GM23338 (cell line): ENCODE results near the gene SKIC8. TPM values are rescaled to one million over a fixed set of nuclear protein-coding genes. Genes with fewer than 3 reads are reported as not detected.

Experiments used
- ATAC-seq: fragments of 200-7000 bp; cut with Tn5 transposase; 3 replicates; pipeline ENCODE4 v1.9.1; 2020
- DNase-seq: peaks from one replicate; pipeline ENCODE4 v3.0.0-alpha.2; 2015; ENCODE audit warnings: low spot score
- H2AFZ ChIP-seq: fragments of 200-600 bp; sonication (generic); 2 replicates; pipeline ENCODE4 v1.8.0; 2016; ENCODE audit warnings: antibody characterized with exemption, mild to moderate bottlenecking, moderate library complexity
- H3F3A ChIP-seq: fragments of 200-600 bp; sonication (generic); replicated peaks from 2 replicates; pipeline ENCODE4 v1.8.0; 2017; ENCODE audit warnings: antibody characterized with exemption, mixed run types, low read depth
- H3K27ac ChIP-seq: fragments of 200-600 bp; sonication (generic); 2 replicates; pipeline ENCODE4 v1.6.1; 2016; ENCODE audit warnings: low read depth
- H3K27me3 ChIP-seq: fragments of 200-600 bp; sonication (generic); 2 replicates; pipeline ENCODE4 v1.8.0; 2016; ENCODE audit warnings: mild to moderate bottlenecking, mixed run types, moderate library complexity; ENCODE audit not compliant: insufficient read depth
- H3K36me3 ChIP-seq: fragments of 200-600 bp; sonication (generic); 2 replicates; pipeline ENCODE4 v1.8.0; 2016; ENCODE audit warnings: mild to moderate bottlenecking; ENCODE audit not compliant: insufficient read depth
- H3K4me1 ChIP-seq: fragments of 200-600 bp; sonication (generic); 2 replicates; pipeline ENCODE4 v1.8.0; 2016; ENCODE audit warnings: mild to moderate bottlenecking, moderate library complexity; ENCODE audit not compliant: insufficient read depth
- H3K4me2 ChIP-seq: fragments of 200-600 bp; sonication (generic); 2 replicates; pipeline ENCODE4 v1.7.1; 2017; ENCODE audit warnings: mixed run types
- H3K4me3 ChIP-seq: fragments of 200-600 bp; sonication (generic); 2 replicates; pipeline ENCODE4 v1.6.1; 2016; ENCODE audit warnings: mixed run types
- H3K79me2 ChIP-seq: fragments of 200-600 bp; sonication (generic); replicated peaks from 2 replicates; pipeline ENCODE4 v1.8.0; 2017; ENCODE audit warnings: mild to moderate bottlenecking; ENCODE audit not compliant: insufficient read depth
- H3K9me2 ChIP-seq: fragments of 200-600 bp; sonication (generic); 2 replicates; pipeline ENCODE4 v1.8.0; 2017; ENCODE audit not compliant: insufficient read depth
- H4K20me1 ChIP-seq: fragments of 200-600 bp; sonication (generic); replicated peaks from 2 replicates; pipeline ENCODE4 v1.8.0; 2017; ENCODE audit warnings: mild to moderate bottlenecking; ENCODE audit not compliant: insufficient read depth
- H3K27ac Mint-ChIP-seq: 2 replicates; pipeline ENCODE4 v1.8.0; 2020; ENCODE audit warnings: inconsistent platforms, mild to moderate bottlenecking, moderate library complexity, mixed read lengths
- H3K27me3 Mint-ChIP-seq: 3 replicates; pipeline ENCODE4 v1.8.0; 2022; ENCODE audit warnings: low read depth, mild to moderate bottlenecking, moderate library complexity, mixed read lengths, inconsistent platforms; ENCODE audit not compliant: insufficient read depth, poor library complexity
- H3K36me3 Mint-ChIP-seq: 3 replicates; pipeline ENCODE4 v1.8.0; 2021; ENCODE audit warnings: low read depth, mild to moderate bottlenecking, inconsistent platforms, moderate library complexity, mixed read lengths
- H3K4me1 Mint-ChIP-seq: 3 replicates; pipeline ENCODE4 v1.8.0; 2020; ENCODE audit warnings: mild to moderate bottlenecking, inconsistent platforms, mixed read lengths
- H3K4me3 Mint-ChIP-seq: 3 replicates; pipeline ENCODE4 v1.8.0; 2021; ENCODE audit warnings: moderate library complexity, mild to moderate bottlenecking, inconsistent platforms, mixed read lengths
- H3K9me3 Mint-ChIP-seq: 3 replicates; pipeline ENCODE4 v1.8.0; 2020; ENCODE audit warnings: moderate library complexity, mild to moderate bottlenecking, inconsistent platforms, mixed read lengths
- CREB1 ChIP-seq: fragments of 250-450 bp; sonication (Bioruptor Pico); IDR thresholded peaks from 2 replicates; pipeline ENCODE4 v1.5.0; 2020; ENCODE audit warnings: low read depth, mild to moderate bottlenecking, moderate library complexity
- CTCF ChIP-seq, 2 experiments: fragments of 200-600 bp in 1 of 2; sonication (generic) in 1 of 2; conservative IDR thresholded peaks; 2 replicates each; pipeline versions ENCODE4 v1.5.1 to v1.6.1; 2016 to 2017; ENCODE audit warnings: antibody characterized with exemption in 2 of 2, low read depth in 2 of 2, mild to moderate bottlenecking in 2 of 2, moderate library complexity in 1 of 2
- ETS1 ChIP-seq: IDR thresholded peaks from 2 replicates; pipeline ENCODE4 v1.6.1; 2016; ENCODE audit warnings: antibody characterized with exemption
- EZH2 ChIP-seq: fragments of 200-600 bp; sonication (generic); IDR thresholded peaks from one replicate; pipeline ENCODE4 v1.8.0; 2017; ENCODE audit warnings: antibody characterized with exemption, mild to moderate bottlenecking, low read depth; ENCODE audit not compliant: unreplicated experiment
- EZH2phosphoT487 ChIP-seq: fragments of 200-600 bp; sonication (generic); IDR thresholded peaks from one replicate; pipeline ENCODE4 v1.8.1; 2018; ENCODE audit warnings: antibody characterized with exemption; ENCODE audit not compliant: unreplicated experiment
- JUNB ChIP-seq: IDR thresholded peaks from one replicate; pipeline ENCODE4 v1.6.1; 2016; ENCODE audit warnings: antibody characterized with exemption; ENCODE audit not compliant: unreplicated experiment
- NANOG ChIP-seq: IDR thresholded peaks from 2 replicates; pipeline ENCODE4 v1.6.1; 2016; ENCODE audit warnings: antibody characterized with exemption, borderline replicate concordance
- POLR2AphosphoS5 ChIP-seq: IDR thresholded peaks from 2 replicates; pipeline ENCODE4 v1.6.1; 2016; ENCODE audit warnings: antibody characterized with exemption, low read depth
- REST ChIP-seq: IDR thresholded peaks from one replicate; pipeline ENCODE4 v1.6.1; 2018; ENCODE audit warnings: antibody characterized with exemption; ENCODE audit not compliant: unreplicated experiment
- STAT1 ChIP-seq: IDR thresholded peaks from one replicate; pipeline ENCODE4 v1.6.1; 2016; ENCODE audit warnings: antibody characterized with exemption; ENCODE audit not compliant: unreplicated experiment
- ZNF114 ChIP-seq: fragments of 250-450 bp; sonication (Bioruptor Pico); IDR thresholded peaks from 2 replicates; pipeline ENCODE4 v1.5.0; 2020; ENCODE audit warnings: mild to moderate bottlenecking, moderate library complexity
- ZNF331 ChIP-seq: fragments of 250-450 bp; sonication (Bioruptor Pico); IDR thresholded peaks from 2 replicates; pipeline ENCODE4 v1.5.0; 2020; ENCODE audit warnings: low read depth, mild to moderate bottlenecking, moderate library complexity
- polyA plus RNA-seq: library from polyadenylated mRNA; unstranded; fragments of >200 nt; fragmentation: Nextera tagmentation; extraction: Ambion mirVana; gene quantifications from 2 replicates; pipeline ENCODE4 v1.2.1, GENCODE V29; 2016
- total RNA-seq: library from RNA; depleted of rRNA; stranded (reverse); fragments of >200 nt; shearing (Covaris generic); gene quantifications from 2 replicates; pipeline ENCODE4 v1.2.3, GENCODE V29; 2014
- TF ChIP-seq, protein P1 (sequence below): fragments of 250-450 bp; sonication (Bioruptor Pico); IDR thresholded peaks from 2 replicates; pipeline ENCODE4 v1.5.0; 2020; ENCODE audit warnings: mild to moderate bottlenecking, moderate library complexity

Gene SKIC8
- total and polyA plus RNA-seq, 2 experiments from 2014 or later, result 59.4 to 73.8 TPM

- peaks cover 19% of the 10 kb centered on the region for H3K27me3 Mint-ChIP-seq
- Histone ChIP-seq H2AFZ (peak overlapping the region; percentile 96), H3K27ac (no peak overlapping the region), H3K9me2 (no peaks in the 10 kb centered on the region; the same call in 1 of the 2 replicates), H3K4me1 (no peaks in the 10 kb centered on the region), H3K4me2 (peak overlapping the region; percentile 78), H3K4me3 (peak overlapping the region; percentile 61), H3K36me3 (no peaks in the 10 kb centered on the region), H3F3A (peaks cover 8% of the 10 kb centered on the region; the same call in 1 of the 2 replicates), H3K79me2 (no peaks in the 10 kb centered on the region), H3K27me3 (peaks cover 26% of the 10 kb centered on the region), H4K20me1 (no peaks in the 10 kb centered on the region)
- TF ChIP-seq ZNF331 (CRISPR knock-in tag) (no peak), STAT1 (no peak), ETS1 (no peak), JUNB (no peak), CREB1 (CRISPR knock-in tag) (no peak), ZNF114 (no peak), NANOG (no peak), CTCF (conservative IDR thresholded peaks at IDR 0.05; ENCODE audit: low read depth in 2 of 2) (no peak), POLR2AphosphoS5 (no peak), EZH2 (no peak), EZH2phosphoT487 (no peak), REST (no peak)
- TF ChIP-seq, protein P1, sequence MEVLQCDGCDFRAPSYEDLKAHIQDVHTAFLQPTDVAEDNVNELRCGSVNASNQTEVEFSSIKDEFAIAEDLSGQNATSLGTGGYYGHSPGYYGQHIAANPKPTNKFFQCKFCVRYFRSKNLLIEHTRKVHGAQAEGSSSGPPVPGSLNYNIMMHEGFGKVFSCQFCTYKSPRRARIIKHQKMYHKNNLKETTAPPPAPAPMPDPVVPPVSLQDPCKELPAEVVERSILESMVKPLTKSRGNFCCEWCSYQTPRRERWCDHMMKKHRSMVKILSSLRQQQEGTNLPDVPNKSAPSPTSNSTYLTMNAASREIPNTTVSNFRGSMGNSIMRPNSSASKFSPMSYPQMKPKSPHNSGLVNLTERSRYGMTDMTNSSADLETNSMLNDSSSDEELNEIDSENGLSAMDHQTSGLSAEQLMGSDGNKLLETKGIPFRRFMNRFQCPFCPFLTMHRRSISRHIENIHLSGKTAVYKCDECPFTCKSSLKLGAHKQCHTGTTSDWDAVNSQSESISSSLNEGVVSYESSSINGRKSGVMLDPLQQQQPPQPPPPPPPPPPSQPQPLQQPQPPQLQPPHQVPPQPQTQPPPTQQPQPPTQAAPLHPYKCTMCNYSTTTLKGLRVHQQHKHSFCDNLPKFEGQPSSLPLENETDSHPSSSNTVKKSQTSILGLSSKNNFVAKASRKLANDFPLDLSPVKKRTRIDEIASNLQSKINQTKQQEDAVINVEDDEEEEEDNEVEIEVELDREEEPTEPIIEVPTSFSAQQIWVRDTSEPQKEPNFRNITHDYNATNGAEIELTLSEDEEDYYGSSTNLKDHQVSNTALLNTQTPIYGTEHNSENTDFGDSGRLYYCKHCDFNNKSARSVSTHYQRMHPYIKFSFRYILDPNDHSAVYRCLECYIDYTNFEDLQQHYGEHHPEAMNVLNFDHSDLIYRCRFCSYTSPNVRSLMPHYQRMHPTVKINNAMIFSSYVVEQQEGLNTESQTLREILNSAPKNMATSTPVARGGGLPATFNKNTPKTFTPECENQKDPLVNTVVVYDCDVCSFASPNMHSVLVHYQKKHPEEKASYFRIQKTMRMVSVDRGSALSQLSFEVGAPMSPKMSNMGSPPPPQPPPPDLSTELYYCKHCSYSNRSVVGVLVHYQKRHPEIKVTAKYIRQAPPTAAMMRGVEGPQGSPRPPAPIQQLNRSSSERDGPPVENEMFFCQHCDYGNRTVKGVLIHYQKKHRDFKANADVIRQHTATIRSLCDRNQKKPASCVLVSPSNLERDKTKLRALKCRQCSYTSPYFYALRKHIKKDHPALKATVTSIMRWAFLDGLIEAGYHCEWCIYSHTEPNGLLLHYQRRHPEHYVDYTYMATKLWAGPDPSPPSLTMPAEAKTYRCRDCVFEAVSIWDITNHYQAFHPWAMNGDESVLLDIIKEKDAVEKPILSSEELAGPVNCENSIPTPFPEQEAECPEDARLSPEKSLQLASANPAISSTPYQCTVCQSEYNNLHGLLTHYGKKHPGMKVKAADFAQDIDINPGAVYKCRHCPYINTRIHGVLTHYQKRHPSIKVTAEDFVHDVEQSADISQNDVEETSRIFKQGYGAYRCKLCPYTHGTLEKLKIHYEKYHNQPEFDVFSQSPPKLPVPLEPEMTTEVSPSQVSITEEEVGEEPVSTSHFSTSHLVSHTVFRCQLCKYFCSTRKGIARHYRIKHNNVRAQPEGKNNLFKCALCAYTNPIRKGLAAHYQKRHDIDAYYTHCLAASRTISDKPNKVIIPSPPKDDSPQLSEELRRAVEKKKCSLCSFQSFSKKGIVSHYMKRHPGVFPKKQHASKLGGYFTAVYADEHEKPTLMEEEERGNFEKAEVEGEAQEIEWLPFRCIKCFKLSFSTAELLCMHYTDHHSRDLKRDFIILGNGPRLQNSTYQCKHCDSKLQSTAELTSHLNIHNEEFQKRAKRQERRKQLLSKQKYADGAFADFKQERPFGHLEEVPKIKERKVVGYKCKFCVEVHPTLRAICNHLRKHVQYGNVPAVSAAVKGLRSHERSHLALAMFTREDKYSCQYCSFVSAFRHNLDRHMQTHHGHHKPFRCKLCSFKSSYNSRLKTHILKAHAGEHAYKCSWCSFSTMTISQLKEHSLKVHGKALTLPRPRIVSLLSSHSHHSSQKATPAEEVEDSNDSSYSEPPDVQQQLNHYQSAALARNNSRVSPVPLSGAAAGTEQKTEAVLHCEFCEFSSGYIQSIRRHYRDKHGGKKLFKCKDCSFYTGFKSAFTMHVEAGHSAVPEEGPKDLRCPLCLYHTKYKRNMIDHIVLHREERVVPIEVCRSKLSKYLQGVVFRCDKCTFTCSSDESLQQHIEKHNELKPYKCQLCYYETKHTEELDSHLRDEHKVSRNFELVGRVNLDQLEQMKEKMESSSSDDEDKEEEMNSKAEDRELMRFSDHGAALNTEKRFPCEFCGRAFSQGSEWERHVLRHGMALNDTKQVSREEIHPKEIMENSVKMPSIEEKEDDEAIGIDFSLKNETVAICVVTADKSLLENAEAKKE (CRISPR knock-in tag), result no peak
- no peak overlapping the region for H3K27ac Mint-ChIP-seq
- peak overlapping the region; percentile 67 for H3K4me3 Mint-ChIP-seq
- H3K4me1 Mint-ChIP-seq, result peaks cover 3% of the 10 kb centered on the region; the same call in 1 of the 3 replicates
- DNase-seq (no peak), ATAC-seq (no peak)
- no peaks in the 10 kb centered on the region for H3K9me3 Mint-ChIP-seq
- H3K36me3 Mint-ChIP-seq, result no peaks in the 10 kb centered on the region
Measured at GRCh38 chr15:78265137-78265460, 34.3 kb downstream of the SKIC8 start.
